Pancreas (tissue), 10 donors: ENCODE data around the gene CAPG. TPM values are rescaled to one million over a fixed set of nuclear protein-coding genes. Genes with fewer than 3 reads are reported as not detected.

Experiments used
- ATAC-seq, 4 donors: fragments of 200-7000 bp; cut with Tn5 transposase; one replicate each; pipeline versions ENCODE4 v1.8.0 to v1.9.1; 2020; ENCODE audit warnings: mild to moderate bottlenecking in 4 of 4, moderate library complexity in 4 of 4
- DNase-seq, 6 donors: peaks; one replicate each; pipeline ENCODE4 v3.0.0-alpha.2; 2020
- FAIRE-seq: peaks from 2 replicates; lab custom pipeline; 2012; peaks lifted over from hg19 to GRCh38; lab: Jason Lieb, UNC
- H3K27ac ChIP-seq, 4 donors: fragments of 200-600 bp; sonication (generic); 1 replicate in 3 of 4; 2 replicates in 1 of 4; pipeline versions ENCODE4 v1.5.0 to v1.8.0; 2020
- H3K27me3 ChIP-seq, 4 donors: fragments of 200-600 bp; one replicate each; pipeline ENCODE4 v1.8.0; 2021
- H3K36me3 ChIP-seq, 3 donors: fragments of 200-600 bp; sonication (generic) in 1 of 3; one replicate each; pipeline versions ENCODE4 v1.5.0 to v1.8.0; 2020 to 2021
- H3K4me1 ChIP-seq, 3 donors: fragments of 200-600 bp; one replicate each; pipeline ENCODE4 v1.8.0; 2021
- H3K4me3 ChIP-seq, 4 donors: fragments of 200-600 bp; sonication (generic) in 2 of 4; one replicate each; pipeline versions ENCODE4 v1.5.0 to v1.8.0; 2020 to 2021
- H3K9me3 ChIP-seq, 4 donors: fragments of 200-600 bp; one replicate each; pipeline ENCODE4 v1.8.0; 2021
- CTCF ChIP-seq, 4 donors: fragments of 200-600 bp; sonication (generic) in 3 of 4; IDR thresholded peaks; one replicate each; pipeline versions ENCODE4 v1.5.0 to v1.8.0; 2021; ENCODE audit warnings: antibody characterized with exemption in 4 of 4
- WGBS, 2 donors: extraction: QIAGEN DNeasy Blood & Tissue Kit; methylation state at CpG; one replicate each; pipeline ENCODE4 v1.1.7; 2013; 5-methylcytosine and 5-hydroxymethylcytosine counted together
- intact Hi-C, 3 donors: fragments of 100-400 bp; cut with DNase I; formaldehyde crosslinking; loops; one replicate each; pipeline versions ENCODE4 v1.11.1 to v1.14.2; 2022
- polyA plus RNA-seq, 2 donors: library from polyadenylated mRNA; stranded (reverse); fragments of 200-250 nt; gene quantifications; one replicate each; pipeline ENCODE4 v1.2.3, GENCODE V29; 2013
- total RNA-seq, 6 donors: library from RNA; stranded (reverse); fragmentation: NEBNext Ultra II Directional in 4 of 6; extraction: Animal tissue kit (Norgen Biotek cat#: 25700) in 4 of 6; gene quantifications; one replicate each; pipeline versions ENCODE4 v1.2.1 to v1.2.4, GENCODE V29; 2021 to 2023
- donor health status: healthy with polysubstance abuse.
- donor health status: DM: no; HTN: no; CAD: no; lungs with moderate emphysema.
- donor health status: DM: no; HTN: no; CAD: no.
- donor health status: control.
- donor health status: control.
- donor health status: Bipolar disorder and iron deficiency.
- donor health status: DM: yes; HTN: yes; CAD: no.
- donor health status: DM: no; HTN: no; CAD: no.
- donor health status: DM: no; HTN: no; CAD: no.
- donor health status: DM: yes; HTN: yes; CAD: no.

Gene CAPG
- total and polyA plus RNA-seq, 8 donors, result 10.9 to 111 (median 37.5) TPM

GRCh38 chr2:85457043-85457442, 46.9 kb upstream of the CAPG start:
- Histone ChIP-seq H3K9me3 (no peaks in the 10 kb centered on the region), H3K4me3 (no peak overlapping the region), H3K27me3 (no peaks in the 10 kb centered on the region), H3K27ac (no peak overlapping the region), H3K4me1 (peaks cover 0 to 8% (median 0%) of the 10 kb centered on the region in 3 donors), H3K36me3 (no peaks in the 10 kb centered on the region)
- intact Hi-C loops, result no loop called here
- DNase-seq (no peak), FAIRE-seq (no peak), ATAC-seq (no peak)
- TF ChIP-seq CTCF (IDR thresholded peaks at IDR 0.05), result no peak
- WGBS, 2 donors, result 59 to 70% methylated on average over 5 of the region's 5 CpGs

DNA sequence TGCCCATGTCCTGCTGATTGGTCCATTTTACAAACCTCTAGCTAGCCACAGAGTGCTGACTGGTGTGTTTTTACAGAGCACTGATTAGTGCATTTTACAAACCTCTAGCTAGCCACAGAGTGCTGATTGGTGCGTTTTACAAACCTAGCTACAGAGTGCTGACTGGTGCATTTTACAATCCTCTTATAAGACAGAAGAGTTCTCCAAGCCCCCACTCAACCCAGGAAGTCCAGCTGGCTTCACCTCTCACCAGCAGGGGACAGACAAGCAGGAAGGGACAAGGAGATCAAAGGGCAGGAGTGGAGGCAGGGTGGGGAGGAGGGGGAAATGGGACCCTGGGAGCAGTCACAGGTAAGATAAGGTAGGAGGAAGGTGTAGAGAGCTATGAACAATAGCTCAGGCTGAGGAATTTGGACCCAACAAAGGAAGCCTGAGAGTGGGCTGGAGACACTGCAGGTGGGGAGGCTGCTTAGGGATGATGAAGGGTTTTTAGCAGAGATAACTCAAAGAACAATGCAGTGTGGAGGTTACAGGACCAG, 45.5 kb upstream of the CAPG start:
- no peak for ATAC-seq
- Histone ChIP-seq H3K27ac (no peak overlapping the region), H3K4me1 (peaks cover 0 to 8% (median 0%) of the 10 kb centered on the region in 3 donors), H3K36me3 (no peaks in the 10 kb centered on the region), H3K4me3 (no peak overlapping the region), H3K9me3 (no peaks in the 10 kb centered on the region), H3K27me3 (no peaks in the 10 kb centered on the region)
- no peak for FAIRE-seq
- no peak for DNase-seq
- WGBS, 2 donors, result 67 to 70% methylated on average over 1 of the region's 1 CpG
- intact Hi-C loops, result no loop called here
- no peak for TF ChIP-seq CTCF (IDR thresholded peaks at IDR 0.05)

- TF ChIP-seq CTCF (IDR thresholded peaks at IDR 0.05), result no peak
- peak in 2 of 6 donors; percentile 11 to 19 for DNase-seq
- Histone ChIP-seq H3K4me3 (no peak overlapping the region), H3K36me3 (no peaks in the 10 kb centered on the region), H3K27ac (peak overlapping the region in 2 of 4 donors; percentile 7 to 14), H3K27me3 (no peaks in the 10 kb centered on the region), H3K9me3 (no peaks in the 10 kb centered on the region), H3K4me1 (peaks cover 8 to 13% (median 12%) of the 10 kb centered on the region in 3 donors)
- 57 to 58% methylated on average over 7 of the region's 7 CpGs for WGBS, 2 donors
- FAIRE-seq, result no peak
- intact Hi-C loops, result no loop called here
- ATAC-seq, result peak in 1 of 4 donors; percentile 32
Measured at GRCh38 chr2:85453571-85453970, 43.4 kb upstream of the CAPG start.

- intact Hi-C loops, result no loop called here
- no peak overlapping the region for H3K27ac ChIP-seq
- H3K9me3 ChIP-seq, result no peaks in the 10 kb centered on the region
- H3K4me3 ChIP-seq, result no peak overlapping the region
- no peaks in the 10 kb centered on the region for H3K27me3 ChIP-seq
- DNase-seq, result peak in 2 of 6 donors; percentile 8 to 37
- peaks cover 16 to 23% (median 19%) of the 10 kb centered on the region in 3 donors for H3K4me1 ChIP-seq
- no peak for TF ChIP-seq CTCF (IDR thresholded peaks at IDR 0.05)
- WGBS, 2 donors, result 88 to 100% methylated on average over 1 of the region's 1 CpG
- FAIRE-seq, result no peak
- H3K36me3 ChIP-seq, result no peaks in the 10 kb centered on the region
- no peak for ATAC-seq
Measured at GRCh38 chr2:85452237-85452636, 42.1 kb upstream of the CAPG start.

DNA sequence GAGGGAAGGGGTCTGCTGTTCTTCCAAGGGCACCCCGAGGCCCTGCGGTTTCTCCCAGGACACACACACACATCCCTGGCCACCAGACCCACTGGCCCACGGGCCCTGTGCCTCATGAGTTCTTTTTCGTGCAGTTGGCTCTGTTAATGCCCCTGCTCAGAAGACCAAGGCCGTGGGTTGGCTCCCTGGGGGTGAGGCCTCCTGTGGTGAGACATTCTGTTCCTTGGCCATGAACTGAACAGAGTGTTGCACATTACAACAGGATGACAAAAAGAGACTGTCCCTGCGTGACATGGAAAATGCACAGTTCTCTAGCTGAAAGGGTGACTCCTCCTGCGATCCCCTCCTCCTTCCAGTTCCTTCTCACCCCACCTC, 39.0 kb upstream of the CAPG start:
- Histone ChIP-seq H3K27ac (peak overlapping the region in 2 of 4 donors; percentile 13 to 56), H3K27me3 (no peaks in the 10 kb centered on the region), H3K4me3 (no peak overlapping the region), H3K9me3 (no peaks in the 10 kb centered on the region), H3K36me3 (no peaks in the 10 kb centered on the region), H3K4me1 (peaks cover 25 to 42% (median 40%) of the 10 kb centered on the region in 3 donors)
- ATAC-seq, result no peak
- no peak for TF ChIP-seq CTCF (IDR thresholded peaks at IDR 0.05)
- intact Hi-C loops, result no loop called here
- WGBS, 2 donors, result 67 to 75% methylated on average over 7 of the region's 7 CpGs
- DNase-seq, result peak in 1 of 6 donors; percentile 34
- no peak for FAIRE-seq
